HG02798 (cell line): ENCODE results near the gene GPR155.
A peak's percentile ranks its signal among the peaks of the same experiment; 100 is the strongest.

ENCODE experiments used
- ATAC-seq: cut with Tn5 transposase; IDR thresholded peaks from one replicate; pipeline ENCODE4 v1.9.1; 2021; ENCODE audit warnings: mild to moderate bottlenecking; ENCODE audit not compliant: unreplicated experiment, poor library complexity

Gene GPR155

GRCh38 chr2:174486563-174487107 lies at the start of gene GPR155:
TSS of gene GPR155 (minus strand) at chr2:174487029. CDS start at chr2:174481956, 5,073 bp downstream.
- peak; percentile 29 for ATAC-seq

GRCh38 chr2:174535757-174536703 lies 49.2 kb upstream of the GPR155 start:
- peak; percentile 69 for ATAC-seq

GRCh38 chr2:174535083-174535482 lies 48.3 kb upstream of the GPR155 start:
- ATAC-seq: no peak

- ATAC-seq: no peak
Observed at GRCh38 chr2:174529916-174530315, 43.1 kb upstream of the GPR155 start.

GRCh38 chr2:174527959-174528358 lies 41.1 kb upstream of the GPR155 start:
- no peak for ATAC-seq

GRCh38 chr2:174527101-174527721 lies 40.4 kb upstream of the GPR155 start:
- no peak for ATAC-seq

- ATAC-seq: no peak
Observed at GRCh38 chr2:174524527-174524926, 37.7 kb upstream of the GPR155 start.

- ATAC-seq: no peak
Observed at GRCh38 chr2:174522553-174522952, 35.7 kb upstream of the GPR155 start.

- no peak for ATAC-seq
Observed at GRCh38 chr2:174518395-174518794, 31.6 kb upstream of the GPR155 start.

GRCh38 chr2:174516501-174517378 lies 29.9 kb upstream of the GPR155 start:
- ATAC-seq: peak; percentile 57

- no peak for ATAC-seq
Observed at GRCh38 chr2:174512345-174512744, 25.5 kb upstream of the GPR155 start.

GRCh38 chr2:174511580-174512260 lies 24.9 kb upstream of the GPR155 start:
- ATAC-seq: no peak

GRCh38 chr2:174510583-174511189 lies 23.9 kb upstream of the GPR155 start:
- no peak for ATAC-seq

- no peak for ATAC-seq
Observed at GRCh38 chr2:174503161-174503809, 16.5 kb upstream of the GPR155 start.

GRCh38 chr2:174499371-174499770 lies 12.5 kb upstream of the GPR155 start:
- no peak for ATAC-seq

- no peak for ATAC-seq
Observed at GRCh38 chr2:174495365-174496012, 8.7 kb upstream of the GPR155 start.

GRCh38 chr2:174493549-174494331 lies 6.9 kb upstream of the GPR155 start:
- peak; percentile 42 for ATAC-seq
